Measurements from ENCODE around the gene PTPRCAP. TPM values are rescaled to one million over a fixed set of nuclear protein-coding genes. Genes with fewer than 3 reads are reported as not detected.

Gene PTPRCAP
- total and polyA plus RNA-seq, 9 of the 15 experiments (the other 6 are each of a cell fraction or from before 2014, with no cell fraction given) = 0.22 to 2.0 (median 1.1) TPM; not detected in 4

GRCh38 chr11:67468759-67469507 is 31.5 kb upstream of the PTPRCAP start, which contains the start of gene TMEM134:
TSS of gene TMEM134 (minus strand) at chr11:67469251. CDS start at chr11:67469192, 59 bp downstream.
- in situ Hi-C loops (cut with MboI) = no loop called here
- TF ChIP-seq FOXP1 (CRISPR knock-in tag; IDR thresholded peaks at IDR 0.05) = peak; percentile 42; the same call in 1 of the 2 replicates
- TF ChIP-seq ZEB2 (IDR thresholded peaks at IDR 0.05) = no peak
- TF ChIP-seq ATF2 (CRISPR knock-in tag; IDR thresholded peaks at IDR 0.05) = no peak
- TF ChIP-seq ZBTB11 (CRISPR knock-in tag; IDR thresholded peaks at IDR 0.05) = 0 out of 6 replicates have a peak, but pooled peaks of 1 of the 3 experiments have one; percentile 65
- 0 out of 2 replicates have a peak, but pooled peaks have one; percentile 3 for TF ChIP-seq NR1H2 (CRISPR knock-in tag; IDR thresholded peaks at IDR 0.05)
- TF ChIP-seq KDM5B (IDR thresholded peaks at IDR 0.05; ENCODE audit: insufficient replicate concordance, low read depth, low read length) = peak; percentile 94
- TF ChIP-seq ZC3H4 (CRISPR knock-in tag; IDR thresholded peaks at IDR 0.05; ENCODE audit: borderline replicate concordance) = no peak; the same call in 1 of the 2 replicates
- no peak for TF ChIP-seq KAT8 (IDR thresholded peaks at IDR 0.05; ENCODE audit: low read depth)
- TF ChIP-seq, protein P1, sequence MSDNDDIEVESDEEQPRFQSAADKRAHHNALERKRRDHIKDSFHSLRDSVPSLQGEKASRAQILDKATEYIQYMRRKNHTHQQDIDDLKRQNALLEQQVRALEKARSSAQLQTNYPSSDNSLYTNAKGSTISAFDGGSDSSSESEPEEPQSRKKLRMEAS (CRISPR knock-in tag; IDR thresholded peaks at IDR 0.05) = peak; percentile 14; the same call in 1 of the 2 replicates
- TF ChIP-seq USF2 (CRISPR knock-in tag; IDR thresholded peaks at IDR 0.05) = peak; percentile 25; the same call in 1 of the 2 replicates
- no peak for TF ChIP-seq THRAP3 (IDR thresholded peaks at IDR 0.05; ENCODE audit: borderline replicate concordance)
- 0 out of 2 replicates have a peak, but pooled peaks have one; percentile 17 for TF ChIP-seq ZNF780A (CRISPR knock-in tag; IDR thresholded peaks at IDR 0.05)
- TF ChIP-seq SMARCA5 (IDR thresholded peaks at IDR 0.05) = no peak
- no peak for TF ChIP-seq ZNF445 (CRISPR knock-in tag; IDR thresholded peaks at IDR 0.05; ENCODE audit: low read depth)

More at GRCh38 chr11:67468759-67469507, 31.5 kb upstream of the PTPRCAP start, which contains the start of gene TMEM134:
- Histone ChIP-seq H3K9ac (ENCODE audit: insufficient read depth in 1 of 2, low read depth in 2 of 2, low read length in 2 of 2) (peak within 1 kb of the TSS; percentile 76 to 98), H3K9me3 (replicated peaks; ENCODE audit: control insufficient read depth, insufficient read depth, low read depth, low read length) (no peaks in the 10 kb centered on the region), H2AFZ (ENCODE audit: low read depth, low read length) (peak within 1 kb of the TSS; percentile 96), H3K27ac (ENCODE audit: extremely low read depth, low read depth, low read length) (peak within 1 kb of the TSS; percentile 72), H3K4me3 (peak within 1 kb of the TSS; percentile 76), H3K27me3 (ENCODE audit: control insufficient read depth in 2 of 2, insufficient read depth in 2 of 2, low read length in 2 of 2) (no peaks in the 10 kb centered on the region), H4K20me1 (replicated peaks; ENCODE audit: control insufficient read depth, insufficient read depth, low read length) (no peaks in the 10 kb centered on the region), H3K4me1 (replicated peaks in 1 of 2; ENCODE audit: control insufficient read depth in 2 of 2, insufficient read depth in 2 of 2, low read length in 2 of 2) (peaks cover 10 to 43% of the 10 kb centered on the region in 2 experiments; a peak in 4 of 5 replicates), H3K79me2 (ENCODE audit: control insufficient read depth, insufficient read depth, low read length) (peaks cover 12% of the 10 kb centered on the region), H3K36me3 (ENCODE audit: control insufficient read depth, insufficient read depth, low read length) (no peaks in the 10 kb centered on the region), H3K9me1 (ENCODE audit: control insufficient read depth, insufficient read depth, low read length) (no peaks in the 10 kb centered on the region), H3K4me2 (ENCODE audit: insufficient read depth, low read length) (peak within 1 kb of the TSS; percentile 86)
- DNase-seq (ENCODE audit: extremely low read depth in 1 of 4, low spot score in 3 of 4) = peak; percentile 92 to 96 (median 94)
- peak; percentile 87 for ATAC-seq
- under 1% methylated on average over 29 of the region's 76 CpGs for WGBS (ENCODE audit: insufficient coverage, low coverage, missing lambda C conversion rate)
- intact Hi-C loops (cut with micrococcal nuclease) = loop anchor here (1.0 to 5.0 kb wide), 2 partner anchors 47 to 68 kb away; partner anchors contain the start of gene PPP1CA
- BruUV-seq (replicated peaks) = no TSS peak
- FAIRE-seq = peak; percentile 71
- CTCF ChIA-PET (ENCODE audit: low intra/inter-chr PET ratio) = interaction anchor here (0.5 to 1.3 kb wide), 2 partner anchors 43 to 67 kb away, joined by 3 to 4 read pairs; no protein-coding TSS in a partner anchor
- POLR2A ChIA-PET = interaction anchor here (0.6 to 1.7 kb wide), 2 partner anchors 9 to 71 kb away, joined by 3 to 4 read pairs; no protein-coding TSS in a partner anchor
